A673 (cell line): ENCODE data around the gene DIRAS1. TPM values are rescaled to one million over a fixed set of nuclear protein-coding genes. Genes with fewer than 3 reads are reported as not detected.

Experiments
- BruUV-seq: library from RNA; stranded (reverse); fragments of 400-500 nt; replicated peaks from 2 replicates; lab custom pipeline; 2021; lab: Mats Ljungman, UMichigan
- CTCF ChIA-PET: fragments of 300-600 bp; sonication (Branson Sonifier 250); formaldehyde crosslinking; loops from one replicate; lab custom pipeline; 2022; ENCODE audit warnings: antibody characterized with exemption; lab: Charles Lee
- POLR2A ChIA-PET: fragments of 300-600 bp; sonication (Branson Sonifier 250); formaldehyde crosslinking; loops from one replicate; lab custom pipeline; 2022; ENCODE audit warnings: antibody characterized with exemption; ENCODE audit not compliant: low non-redundant PET; lab: Charles Lee
- DNase-seq: peaks from one replicate; pipeline ENCODE4 v3.0.0-alpha.2; 2015; ENCODE audit warnings: low spot score
- H3K27ac ChIP-seq: fragments of 200-600 bp; sonication (generic); 2 replicates; pipeline ENCODE4 v1.5.1; 2016; ENCODE audit warnings: mixed run types, low read depth, mild to moderate bottlenecking, mixed read lengths, antibody characterized with exemption, low read length; ENCODE audit not compliant: poor library complexity, severe bottlenecking
- H3K27me3 ChIP-seq: fragments of 200-600 bp; sonication (generic); replicated peaks from 2 replicates; pipeline ENCODE4 v1.6.1; 2017; ENCODE audit warnings: mixed run types, low read depth, mild to moderate bottlenecking, mixed read lengths, antibody characterized with exemption, low read length; ENCODE audit not compliant: insufficient read depth, poor library complexity
- H3K36me3 ChIP-seq: fragments of 200-600 bp; sonication (generic); 2 replicates; pipeline ENCODE4 v1.6.1; 2016; ENCODE audit warnings: mixed run types, mild to moderate bottlenecking, mixed read lengths, antibody characterized with exemption, low read length; ENCODE audit not compliant: insufficient read depth, poor library complexity, severe bottlenecking
- H3K4me1 ChIP-seq: fragments of 200-600 bp; sonication (generic); 2 replicates; pipeline ENCODE4 v1.6.1; 2017; ENCODE audit warnings: mixed run types, mild to moderate bottlenecking, mixed read lengths, antibody characterized with exemption, low read length; ENCODE audit not compliant: insufficient read depth, poor library complexity, severe bottlenecking
- H3K4me3 ChIP-seq: fragments of 200-600 bp; sonication (generic); 2 replicates; pipeline ENCODE4 v1.5.1; 2016; ENCODE audit warnings: low read depth, mixed run types, mild to moderate bottlenecking, mixed read lengths, low read length; ENCODE audit not compliant: poor library complexity, severe bottlenecking
- H3K9me3 ChIP-seq: fragments of 200-600 bp; sonication (generic); 2 replicates; pipeline ENCODE4 v1.6.1; 2016; ENCODE audit warnings: mixed run types, low read depth, mild to moderate bottlenecking, mixed read lengths, antibody characterized with exemption, low read length; ENCODE audit not compliant: poor library complexity, severe bottlenecking
- EZH2 ChIP-seq: fragments of 200-600 bp; sonication (generic); IDR thresholded peaks from 2 replicates; pipeline ENCODE4 v1.6.1; 2017; ENCODE audit warnings: borderline replicate concordance, low read depth, mild to moderate bottlenecking, mixed read lengths, antibody characterized with exemption, low read length; ENCODE audit not compliant: poor library complexity, severe bottlenecking
- intact Hi-C: fragments of 100-400 bp; cut with micrococcal nuclease; formaldehyde crosslinking; loops from one replicate; pipeline ENCODE4 v1.10.0; 2022; ENCODE audit not compliant: unreplicated experiment
- total RNA-seq: library from RNA; stranded (reverse); gene quantifications from 2 replicates; pipeline ENCODE4 v1.2.3, GENCODE V29; 2021
- TF ChIP-seq, protein P1 (sequence below): fragments of 300-800, 200-600 bp; sonication (generic); conservative IDR thresholded peaks from 2 replicates; pipeline ENCODE4 v1.5.1; 2017; ENCODE audit warnings: low read depth, mild to moderate bottlenecking, antibody characterized with exemption, low read length, moderate library complexity, mixed read lengths

Gene DIRAS1
- total RNA-seq, 1 experiment from 2014 or later: 36.8 TPM

DNA sequence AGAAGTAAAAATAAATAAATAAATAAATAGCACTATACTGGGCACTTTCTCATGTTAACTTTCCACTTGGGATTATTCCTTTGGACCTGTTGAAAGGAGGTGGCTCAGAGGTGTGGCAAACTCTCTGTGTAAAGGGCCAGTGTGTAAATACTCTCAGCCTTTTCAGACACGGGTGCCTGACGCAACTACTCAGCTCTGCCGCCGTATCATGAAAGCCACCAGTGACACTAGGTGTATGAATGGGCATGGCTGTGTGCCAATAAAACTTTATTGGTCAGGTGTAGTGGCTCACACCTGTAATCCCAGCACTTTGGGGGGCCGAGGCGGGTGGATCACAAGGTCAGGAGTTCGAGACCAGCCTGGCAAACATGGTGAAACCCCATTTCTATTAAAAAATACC, 38.8 kb upstream of the DIRAS1 start:
- POLR2A ChIA-PET: no interaction called here
- CTCF ChIA-PET: no interaction called here
- H3K4me3 ChIP-seq: no peak overlapping the region
- intact Hi-C loops: no loop called here
- H3K27ac ChIP-seq: no peak overlapping the region
- no TSS peak for BruUV-seq
- H3K9me3 ChIP-seq: no peaks in the 10 kb centered on the region
- no peaks in the 10 kb centered on the region for H3K27me3 ChIP-seq
- no peak for DNase-seq
- TF ChIP-seq EZH2: no peak
- TF ChIP-seq, protein P1, sequence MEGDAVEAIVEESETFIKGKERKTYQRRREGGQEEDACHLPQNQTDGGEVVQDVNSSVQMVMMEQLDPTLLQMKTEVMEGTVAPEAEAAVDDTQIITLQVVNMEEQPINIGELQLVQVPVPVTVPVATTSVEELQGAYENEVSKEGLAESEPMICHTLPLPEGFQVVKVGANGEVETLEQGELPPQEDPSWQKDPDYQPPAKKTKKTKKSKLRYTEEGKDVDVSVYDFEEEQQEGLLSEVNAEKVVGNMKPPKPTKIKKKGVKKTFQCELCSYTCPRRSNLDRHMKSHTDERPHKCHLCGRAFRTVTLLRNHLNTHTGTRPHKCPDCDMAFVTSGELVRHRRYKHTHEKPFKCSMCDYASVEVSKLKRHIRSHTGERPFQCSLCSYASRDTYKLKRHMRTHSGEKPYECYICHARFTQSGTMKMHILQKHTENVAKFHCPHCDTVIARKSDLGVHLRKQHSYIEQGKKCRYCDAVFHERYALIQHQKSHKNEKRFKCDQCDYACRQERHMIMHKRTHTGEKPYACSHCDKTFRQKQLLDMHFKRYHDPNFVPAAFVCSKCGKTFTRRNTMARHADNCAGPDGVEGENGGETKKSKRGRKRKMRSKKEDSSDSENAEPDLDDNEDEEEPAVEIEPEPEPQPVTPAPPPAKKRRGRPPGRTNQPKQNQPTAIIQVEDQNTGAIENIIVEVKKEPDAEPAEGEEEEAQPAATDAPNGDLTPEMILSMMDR: no peak
- H3K4me1 ChIP-seq: no peaks in the 10 kb centered on the region
- peaks cover 55% of the 10 kb centered on the region for H3K36me3 ChIP-seq

DNA sequence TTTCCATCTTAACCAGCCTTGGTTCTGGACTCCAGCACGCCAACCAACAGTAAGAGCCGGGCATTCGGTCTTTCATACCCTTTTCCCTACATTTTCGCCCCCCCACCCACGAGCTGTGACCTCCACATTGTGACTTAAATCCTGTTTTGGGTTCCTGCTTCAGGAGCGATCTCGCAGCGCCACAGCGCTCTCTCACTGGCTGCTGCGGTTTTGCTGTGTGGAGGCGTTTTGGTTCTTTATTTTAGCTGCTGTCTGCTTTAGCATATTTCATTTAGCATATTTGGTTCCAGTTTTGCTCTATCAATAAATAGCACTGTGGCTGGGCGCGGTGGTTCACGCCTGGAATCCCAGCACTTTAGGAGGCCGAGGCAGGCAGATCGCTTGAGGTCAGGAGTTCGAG, 38.2 kb upstream of the DIRAS1 start:
- intact Hi-C loops: no loop called here
- no peaks in the 10 kb centered on the region for H3K4me1 ChIP-seq
- no TSS peak for BruUV-seq
- no peaks in the 10 kb centered on the region for H3K9me3 ChIP-seq
- no peaks in the 10 kb centered on the region for H3K27me3 ChIP-seq
- no peak overlapping the region for H3K4me3 ChIP-seq
- TF ChIP-seq, protein P1: no peak
- no peak for TF ChIP-seq EZH2
- no peak for DNase-seq
- no peak overlapping the region for H3K27ac ChIP-seq
- ChIA-PET POLR2A (no interaction called here), CTCF (no interaction called here)
- H3K36me3 ChIP-seq: peaks cover 54% of the 10 kb centered on the region

DNA sequence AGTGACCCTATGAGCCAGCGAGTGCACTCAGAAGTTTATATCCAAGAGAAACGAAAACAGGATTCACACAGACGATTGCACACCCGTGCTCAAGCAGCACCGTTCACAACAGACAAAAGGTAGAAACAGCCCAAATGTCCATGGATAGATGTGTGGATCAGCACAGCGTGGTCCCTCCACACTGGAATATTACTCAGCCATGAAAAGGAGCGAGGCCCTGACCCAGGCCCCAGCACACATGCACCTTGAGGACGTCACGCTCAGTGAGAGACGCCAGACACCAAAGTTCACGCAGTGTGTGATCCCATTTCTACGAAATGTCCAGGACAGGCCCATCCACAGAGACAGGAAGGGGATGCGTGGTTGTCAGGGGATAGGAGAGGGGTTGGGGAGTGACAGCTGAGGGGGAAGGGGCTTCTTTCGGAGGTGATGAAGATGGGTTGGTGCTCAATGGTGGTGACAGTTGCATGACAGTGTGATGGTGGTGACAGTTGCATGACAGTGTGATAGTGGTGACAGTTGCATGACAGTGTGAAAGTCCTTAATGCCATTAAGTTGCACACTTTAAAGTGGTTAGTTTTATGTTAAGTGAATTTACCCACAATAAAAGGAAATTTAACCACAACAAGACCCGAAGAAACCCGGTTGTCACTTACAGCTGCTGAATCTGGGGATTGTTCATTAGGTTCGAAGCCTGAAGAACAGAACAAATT, 37.6 kb upstream of the DIRAS1 start:
- Histone ChIP-seq H3K27me3 (no peaks in the 10 kb centered on the region), H3K9me3 (no peaks in the 10 kb centered on the region), H3K4me3 (no peak overlapping the region), H3K36me3 (peaks cover 49% of the 10 kb centered on the region), H3K27ac (no peak overlapping the region), H3K4me1 (no peaks in the 10 kb centered on the region)
- no TSS peak for BruUV-seq
- POLR2A ChIA-PET: no interaction called here
- no peak for DNase-seq
- CTCF ChIA-PET: no interaction called here
- intact Hi-C loops: no loop called here
- no peak for TF ChIP-seq EZH2
- TF ChIP-seq, protein P1: no peak
